ENCODE measurements around the gene ACP7. TPM values are rescaled to one million over a fixed set of nuclear protein-coding genes. Genes with fewer than 3 reads are reported as not detected.

The ACP7 gene
- total RNA-seq, 1 donor from 2014 or later: not detected

- H3K4me3 Mint-ChIP-seq (ENCODE audit: unreplicated experiment): no peak overlapping the region
- no peak overlapping the region for H3K4me3 ChIP-seq (ENCODE audit: insufficient read depth, low read depth, low read length)
- no peaks in the 10 kb centered on the region for H3K79me2 ChIP-seq (ENCODE audit: insufficient read depth, low read length)
- H3K36me3 Mint-ChIP-seq (ENCODE audit: low read depth, unreplicated experiment): no peaks in the 10 kb centered on the region
- no peaks in the 10 kb centered on the region for H3K9me3 ChIP-seq (ENCODE audit: insufficient read depth, low read depth, low read length)
- no peaks in the 10 kb centered on the region for H4K20me1 ChIP-seq (ENCODE audit: insufficient read depth, low read length)
- no peak overlapping the region for H3K27ac Mint-ChIP-seq (ENCODE audit: unreplicated experiment)
- no peak overlapping the region for H2AFZ ChIP-seq (ENCODE audit: low read depth, low read length)
- no peak for TF ChIP-seq CTCF (IDR thresholded peaks at IDR 0.05; ENCODE audit: insufficient read depth, low read depth, low read length)
- no peak overlapping the region for H3K9ac ChIP-seq (ENCODE audit: low read length)
- FAIRE-seq (no peak), DNase-seq (ENCODE audit: low read depth) (no peak)
- H3K27me3 ChIP-seq (ENCODE audit: insufficient read depth, low read length): peaks cover 2% of the 10 kb centered on the region
- no peaks in the 10 kb centered on the region for H3K4me1 Mint-ChIP-seq (ENCODE audit: low read depth, unreplicated experiment)
- H3K27me3 Mint-ChIP-seq (ENCODE audit: low read depth, unreplicated experiment): peaks cover 32% of the 10 kb centered on the region
- no peaks in the 10 kb centered on the region for H3K36me3 ChIP-seq (ENCODE audit: insufficient read depth, low read length)
- no peaks in the 10 kb centered on the region for H3K9me3 Mint-ChIP-seq (ENCODE audit: unreplicated experiment)
- no peak overlapping the region for H3K4me2 ChIP-seq (ENCODE audit: low read length)
- no peak overlapping the region for H3K27ac ChIP-seq (ENCODE audit: low read depth, low read length)
- H3K4me1 ChIP-seq (ENCODE audit: insufficient read depth, low read length): no peaks in the 10 kb centered on the region
Measured at GRCh38 chr19:39104186-39104596, 20.0 kb downstream of the ACP7 start.

GRCh38 chr19:39106194-39106593 lies 22.0 kb downstream of the ACP7 start:
- Histone ChIP-seq H3K4me2 (ENCODE audit: low read length) (no peak overlapping the region), H3K4me3 (ENCODE audit: insufficient read depth, low read depth, low read length) (no peak overlapping the region), H3K4me1 (ENCODE audit: insufficient read depth, low read length) (no peaks in the 10 kb centered on the region), H4K20me1 (ENCODE audit: insufficient read depth, low read length) (no peaks in the 10 kb centered on the region), H3K9me3 (ENCODE audit: insufficient read depth, low read depth, low read length) (no peaks in the 10 kb centered on the region), H3K9ac (ENCODE audit: low read length) (no peak overlapping the region), H3K79me2 (ENCODE audit: insufficient read depth, low read length) (no peaks in the 10 kb centered on the region), H2AFZ (ENCODE audit: low read depth, low read length) (no peak overlapping the region), H3K27me3 (ENCODE audit: insufficient read depth, low read length) (peaks cover 2% of the 10 kb centered on the region), H3K27ac (ENCODE audit: low read depth, low read length) (no peak overlapping the region), H3K36me3 (ENCODE audit: insufficient read depth, low read length) (no peaks in the 10 kb centered on the region)
- Mint-ChIP-seq H3K4me3 (ENCODE audit: unreplicated experiment) (no peak overlapping the region), H3K27ac (ENCODE audit: unreplicated experiment) (no peak overlapping the region), H3K4me1 (ENCODE audit: low read depth, unreplicated experiment) (no peaks in the 10 kb centered on the region), H3K27me3 (ENCODE audit: low read depth, unreplicated experiment) (peaks cover 25% of the 10 kb centered on the region), H3K36me3 (ENCODE audit: low read depth, unreplicated experiment) (no peaks in the 10 kb centered on the region), H3K9me3 (ENCODE audit: unreplicated experiment) (no peaks in the 10 kb centered on the region)
- DNase-seq (ENCODE audit: low read depth) (no peak), FAIRE-seq (no peak)
- TF ChIP-seq CTCF (IDR thresholded peaks at IDR 0.05; ENCODE audit: insufficient read depth, low read depth, low read length) (no peak), EZH2 (IDR thresholded peaks at IDR 0.05; ENCODE audit: insufficient read depth, low read length) (no peak)

GRCh38 chr19:39109641-39110040 lies 25.5 kb downstream of the ACP7 start:
- H3K4me1 Mint-ChIP-seq (ENCODE audit: low read depth, unreplicated experiment): no peaks in the 10 kb centered on the region
- no peaks in the 10 kb centered on the region for H3K36me3 ChIP-seq (ENCODE audit: insufficient read depth, low read length)
- H3K4me3 ChIP-seq (ENCODE audit: insufficient read depth, low read depth, low read length): no peak overlapping the region
- H3K9me3 Mint-ChIP-seq (ENCODE audit: unreplicated experiment): no peaks in the 10 kb centered on the region
- H4K20me1 ChIP-seq (ENCODE audit: insufficient read depth, low read length): no peaks in the 10 kb centered on the region
- H3K4me1 ChIP-seq (ENCODE audit: insufficient read depth, low read length): no peaks in the 10 kb centered on the region
- H3K4me3 Mint-ChIP-seq (ENCODE audit: unreplicated experiment): no peak overlapping the region
- FAIRE-seq: no peak
- no peak overlapping the region for H3K4me2 ChIP-seq (ENCODE audit: low read length)
- H2AFZ ChIP-seq (ENCODE audit: low read depth, low read length): no peak overlapping the region
- H3K27me3 Mint-ChIP-seq (ENCODE audit: low read depth, unreplicated experiment): peaks cover 28% of the 10 kb centered on the region
- TF ChIP-seq CTCF (IDR thresholded peaks at IDR 0.05; ENCODE audit: insufficient read depth, low read depth, low read length): no peak
- no peak for TF ChIP-seq EZH2 (IDR thresholded peaks at IDR 0.05; ENCODE audit: insufficient read depth, low read length)
- H3K9ac ChIP-seq (ENCODE audit: low read length): no peak overlapping the region
- H3K27ac Mint-ChIP-seq (ENCODE audit: unreplicated experiment): no peak overlapping the region
- no peaks in the 10 kb centered on the region for H3K36me3 Mint-ChIP-seq (ENCODE audit: low read depth, unreplicated experiment)
- H3K27me3 ChIP-seq (ENCODE audit: insufficient read depth, low read length): peaks cover 2% of the 10 kb centered on the region
- H3K9me3 ChIP-seq (ENCODE audit: insufficient read depth, low read depth, low read length): no peaks in the 10 kb centered on the region
- H3K27ac ChIP-seq (ENCODE audit: low read depth, low read length): no peak overlapping the region
- H3K79me2 ChIP-seq (ENCODE audit: insufficient read depth, low read length): no peaks in the 10 kb centered on the region
- no peak for DNase-seq (ENCODE audit: low read depth)
